Glutamatergic neuron (in vitro differentiated cells): Measurements from ENCODE around the gene PPP1R13B. TPM values are rescaled to one million over a fixed set of nuclear protein-coding genes. Genes with fewer than 3 reads are reported as not detected.

Source experiments
- DNase-seq: peaks from one replicate; pipeline ENCODE4 v3.0.0; 2022
- H3K27ac Mint-ChIP-seq: one replicate; pipeline ENCODE4 v1.8.0; 2020; ENCODE audit warnings: mild to moderate bottlenecking, mixed read lengths, inconsistent platforms; ENCODE audit not compliant: unreplicated experiment
- H3K27me3 Mint-ChIP-seq: one replicate; pipeline ENCODE4 v1.8.0; 2020; ENCODE audit warnings: mild to moderate bottlenecking, moderate library complexity, mixed read lengths, inconsistent platforms; ENCODE audit not compliant: unreplicated experiment
- H3K36me3 Mint-ChIP-seq: one replicate; pipeline ENCODE4 v1.8.0; 2020; ENCODE audit warnings: mild to moderate bottlenecking, mixed read lengths, inconsistent platforms; ENCODE audit not compliant: unreplicated experiment
- H3K4me1 Mint-ChIP-seq: one replicate; pipeline ENCODE4 v1.8.0; 2020; ENCODE audit warnings: mild to moderate bottlenecking, low read depth, mixed read lengths, inconsistent platforms; ENCODE audit not compliant: unreplicated experiment
- H3K4me3 Mint-ChIP-seq: one replicate; pipeline ENCODE4 v1.8.0; 2020; ENCODE audit warnings: mild to moderate bottlenecking, mixed read lengths, inconsistent platforms; ENCODE audit not compliant: unreplicated experiment
- H3K9me3 Mint-ChIP-seq: one replicate; pipeline ENCODE4 v1.8.0; 2020; ENCODE audit warnings: mild to moderate bottlenecking, moderate library complexity, mixed read lengths, inconsistent platforms; ENCODE audit not compliant: unreplicated experiment
- CTCF ChIP-seq: fragments of 200-600 bp; sonication (generic); IDR thresholded peaks from one replicate; pipeline ENCODE4 v1.5.0; 2021; ENCODE audit not compliant: partially characterized antibody, unreplicated experiment
- total RNA-seq: library from RNA; stranded (reverse); fragmentation: NEBNext Ultra II Directional; extraction: Animal tissue kit (Norgen Biotek cat#: 25700); gene quantifications from one replicate; pipeline ENCODE4 v1.2.1, GENCODE V29; 2021; ENCODE audit not compliant: unreplicated experiment

Gene PPP1R13B
- total RNA-seq, 1 donor from 2014 or later, result 24.6 TPM

DNA sequence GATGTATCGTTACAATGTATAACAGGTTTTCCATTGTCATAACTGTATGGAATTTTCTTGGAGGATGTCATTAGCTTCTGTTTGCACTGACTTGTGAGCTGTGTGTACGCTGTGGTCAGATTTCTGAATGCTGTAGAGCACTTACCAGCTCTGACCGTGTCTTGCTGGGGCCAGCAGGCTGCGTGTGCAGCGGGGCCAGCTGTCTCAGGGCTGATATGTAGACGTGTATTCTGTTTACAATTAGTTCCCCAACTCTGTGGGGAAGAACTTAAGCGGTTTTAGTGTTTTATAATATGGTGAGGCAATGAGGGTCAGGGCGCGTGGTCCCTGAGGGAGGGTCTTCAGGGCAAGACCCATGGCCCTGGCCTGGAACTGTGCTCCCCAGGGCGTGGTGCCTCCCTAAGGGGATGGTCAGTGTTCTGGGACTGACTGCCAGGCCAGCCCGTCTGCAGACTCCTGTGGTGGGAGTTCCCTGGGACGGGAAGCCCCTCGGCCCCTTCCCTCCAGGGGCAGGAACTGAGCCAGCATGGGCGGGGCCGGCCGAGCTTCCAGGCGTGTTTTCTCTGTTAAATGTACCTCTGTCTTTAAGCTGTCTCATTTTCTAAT, 150.8 kb downstream of the PPP1R13B start:
- Mint-ChIP-seq H3K9me3 (peaks cover 27% of the 10 kb centered on the region), H3K4me1 (peaks cover 31% of the 10 kb centered on the region), H3K4me3 (peak overlapping the region; percentile 70), H3K36me3 (no peaks in the 10 kb centered on the region), H3K27ac (peak overlapping the region; percentile 91), H3K27me3 (peaks cover 25% of the 10 kb centered on the region)
- no peak for DNase-seq
- no peak for TF ChIP-seq CTCF

DNA sequence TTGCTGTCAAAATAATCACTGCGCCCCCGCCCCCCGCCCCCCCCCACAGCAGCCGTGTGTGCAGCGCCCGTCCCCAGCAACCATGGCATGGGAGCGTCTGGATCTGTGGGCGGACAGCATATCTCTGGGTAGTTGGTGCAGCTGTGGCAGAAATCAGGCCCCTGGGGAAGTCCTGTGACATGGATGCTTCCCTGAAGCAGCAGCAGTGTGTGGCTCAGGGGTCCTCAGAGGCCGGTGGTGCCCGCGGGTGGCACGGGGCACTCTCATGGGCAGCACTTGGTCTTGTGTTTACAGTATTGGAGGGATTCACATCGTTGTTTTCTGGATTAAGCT, 151.3 kb downstream of the PPP1R13B start:
- DNase-seq, result no peak
- Mint-ChIP-seq H3K27me3 (peaks cover 25% of the 10 kb centered on the region), H3K4me1 (peaks cover 30% of the 10 kb centered on the region), H3K9me3 (peaks cover 23% of the 10 kb centered on the region), H3K36me3 (no peaks in the 10 kb centered on the region), H3K27ac (peak overlapping the region; percentile 91), H3K4me3 (peak overlapping the region; percentile 70)
- TF ChIP-seq CTCF, result no peak

DNA sequence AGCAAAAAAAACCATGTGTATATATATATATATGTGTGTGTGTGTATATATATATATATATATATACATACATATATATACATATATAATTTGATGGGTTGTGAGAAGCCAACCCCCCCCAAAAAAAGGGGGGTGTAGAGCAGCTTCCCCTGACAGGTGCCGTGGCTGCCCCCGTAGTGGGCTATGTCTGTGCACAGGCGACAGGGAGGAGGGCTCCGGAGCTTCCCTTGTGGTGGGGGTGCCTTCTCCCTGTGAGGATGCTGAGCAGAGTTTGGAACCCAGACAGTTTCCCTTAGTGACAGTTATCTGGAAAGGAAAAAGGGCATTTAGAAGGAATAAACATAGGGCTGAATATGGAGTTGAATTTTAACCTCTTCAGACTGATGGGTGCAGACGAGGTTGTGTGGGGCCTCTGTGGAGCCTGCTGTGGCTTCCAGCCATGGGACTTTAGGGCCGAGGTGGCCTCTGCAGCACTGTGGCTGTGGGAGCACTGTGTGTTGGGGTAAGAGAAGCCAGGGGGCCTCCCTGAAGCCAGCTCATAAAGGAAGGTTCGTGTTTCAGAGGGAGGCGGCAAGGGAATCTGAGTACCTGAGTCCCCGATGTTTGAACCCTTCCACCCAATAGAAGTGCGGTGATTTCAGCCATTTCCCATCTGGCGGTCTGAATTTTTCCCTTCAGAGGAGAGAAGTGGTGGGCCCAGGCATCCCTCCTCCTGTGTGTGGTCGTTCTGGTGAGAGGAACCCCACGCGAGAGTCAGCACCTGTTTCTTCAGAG, 151.9 kb downstream of the PPP1R13B start:
- DNase-seq, result no peak
- Mint-ChIP-seq H3K4me1 (peaks cover 32% of the 10 kb centered on the region), H3K27ac (peak overlapping the region; percentile 91), H3K27me3 (peaks cover 25% of the 10 kb centered on the region), H3K36me3 (no peaks in the 10 kb centered on the region), H3K4me3 (peak overlapping the region; percentile 70), H3K9me3 (peaks cover 21% of the 10 kb centered on the region)
- TF ChIP-seq CTCF, result no peak

DNA sequence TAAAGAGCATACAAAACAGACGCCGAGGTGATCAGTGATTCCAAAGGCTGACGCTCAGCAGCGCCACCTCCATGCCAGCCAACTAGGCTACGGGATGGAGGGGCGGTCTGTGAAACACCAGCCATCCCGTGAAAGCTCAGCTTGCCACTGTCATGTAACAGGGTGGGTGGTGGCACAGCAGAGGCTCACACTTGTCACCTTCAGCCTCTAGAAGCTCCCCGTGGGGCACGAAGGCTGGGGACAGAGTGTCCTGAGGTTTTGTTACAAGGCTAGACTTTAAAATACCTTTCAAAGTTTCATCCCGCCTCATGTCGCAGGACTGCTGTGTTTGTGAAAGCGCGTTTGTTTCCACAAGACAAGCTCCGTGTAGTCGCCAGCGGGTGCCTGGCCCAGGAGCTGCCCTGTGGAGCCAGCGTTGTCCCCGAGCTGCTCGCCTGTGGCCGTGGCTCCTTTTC, 152.8 kb downstream of the PPP1R13B start:
- H3K9me3 Mint-ChIP-seq, result peaks cover 20% of the 10 kb centered on the region
- TF ChIP-seq CTCF, result no peak
- peaks cover 23% of the 10 kb centered on the region for H3K27me3 Mint-ChIP-seq
- peaks cover 34% of the 10 kb centered on the region for H3K4me1 Mint-ChIP-seq
- H3K36me3 Mint-ChIP-seq, result no peaks in the 10 kb centered on the region
- no peak overlapping the region for H3K4me3 Mint-ChIP-seq
- no peak for DNase-seq
- H3K27ac Mint-ChIP-seq, result peak overlapping the region; percentile 55

GRCh38 chr14:103693515-103693914, 153.9 kb downstream of the PPP1R13B start:
- no peaks in the 10 kb centered on the region for H3K36me3 Mint-ChIP-seq
- peaks cover 26% of the 10 kb centered on the region for H3K27me3 Mint-ChIP-seq
- no peak for DNase-seq
- H3K27ac Mint-ChIP-seq, result no peak overlapping the region
- H3K9me3 Mint-ChIP-seq, result peaks cover 21% of the 10 kb centered on the region
- no peak for TF ChIP-seq CTCF
- H3K4me3 Mint-ChIP-seq, result no peak overlapping the region
- peaks cover 37% of the 10 kb centered on the region for H3K4me1 Mint-ChIP-seq
